SH-SY5Y (cell line): Measurements from ENCODE around the gene UBN1.

Source experiments
- GATA2 ChIP-seq: IDR thresholded peaks from 2 replicates; pipeline ENCODE4 v1.6.1; 2011; ENCODE audit warnings: mild to moderate bottlenecking, low read depth, low read length
- GATA3 ChIP-seq: IDR thresholded peaks from 2 replicates; pipeline ENCODE4 v1.6.1; 2011; ENCODE audit warnings: low read depth, mild to moderate bottlenecking, low read length, moderate library complexity

GRCh38 chr16:4869147-4869805 is 22.0 kb downstream of the UBN1 start:
- TF ChIP-seq GATA2 (no peak), GATA3 (no peak)
